Lung (tissue), 12 donors: ENCODE data around the gene CIAO1. TPM values are rescaled to one million over a fixed set of nuclear protein-coding genes. Genes with fewer than 3 reads are reported as not detected.

Experiments
- ATAC-seq: fragments of 200-7000 bp; cut with Tn5 transposase; one replicate; pipeline ENCODE4 v1.9.1; 2020; ENCODE audit warnings: moderate number of reproducible peaks; ENCODE audit not compliant: insufficient read depth, low FRiP score
- DNase-seq, 3 donors: peaks; one replicate each; pipeline ENCODE4 v3.0.0-alpha.2; 2013 to 2017
- H3K27ac ChIP-seq, 2 donors: one replicate each; pipeline ENCODE4 v1.5.1; 2013; ENCODE audit warnings: mild to moderate bottlenecking in 2 of 2, moderate library complexity in 2 of 2, control low read depth in 1 of 2, inconsistent platforms in 1 of 2, low read depth in 1 of 2, low read length in 1 of 2
- H3K27me3 ChIP-seq, 3 donors: one replicate each; pipeline ENCODE4 v1.5.1; 2013; ENCODE audit warnings: low read length in 2 of 3; ENCODE audit not compliant: control insufficient read depth in 3 of 3, insufficient read depth in 3 of 3
- H3K36me3 ChIP-seq, 4 donors: one replicate each; pipeline ENCODE4 v1.5.1; 2013; ENCODE audit warnings: low read length in 4 of 4, mild to moderate bottlenecking in 1 of 4, moderate library complexity in 1 of 4; ENCODE audit not compliant: control insufficient read depth in 4 of 4, insufficient read depth in 4 of 4
- H3K4me1 ChIP-seq, 5 donors: one replicate each; pipeline ENCODE4 v1.5.1; 2013; ENCODE audit warnings: low read length in 5 of 5, mild to moderate bottlenecking in 2 of 5, moderate library complexity in 1 of 5; ENCODE audit not compliant: control insufficient read depth in 5 of 5, insufficient read depth in 5 of 5
- H3K4me3 ChIP-seq: one replicate; pipeline ENCODE4 v1.5.1; 2013; ENCODE audit warnings: mild to moderate bottlenecking, control low read depth, moderate library complexity
- H3K9ac ChIP-seq, 2 donors: one replicate each; pipeline ENCODE4 v1.5.1; 2013; ENCODE audit warnings: low read length in 2 of 2, control low read depth in 1 of 2; ENCODE audit not compliant: insufficient read depth in 1 of 2
- H3K9me3 ChIP-seq, 4 donors: one replicate each; pipeline ENCODE4 v1.5.1; 2013; ENCODE audit warnings: low read length in 3 of 4, mild to moderate bottlenecking in 1 of 4, moderate library complexity in 1 of 4; ENCODE audit not compliant: control insufficient read depth in 4 of 4, insufficient read depth in 3 of 4
- WGBS, 2 donors: extraction: QIAGEN DNeasy Blood & Tissue Kit; methylation state at CpG; one replicate each; pipeline ENCODE4 v1.1.7; 2013; 5-methylcytosine and 5-hydroxymethylcytosine counted together
- polyA plus RNA-seq, 2 donors: library from polyadenylated mRNA; stranded (reverse); fragments of 200-250 nt; gene quantifications; one replicate each; pipeline ENCODE4 v1.2.1, GENCODE V29; 2013
- total RNA-seq, 2 donors: library from RNA; depleted of rRNA in 1 of 2; stranded (reverse); fragments of >200 nt in 1 of 2; gene quantifications; one replicate each; pipeline ENCODE4 v1.2.1, GENCODE V29; 2014 to 2021
- TF ChIP-seq, protein P1 (sequence below): IDR thresholded peaks from 2 replicates; pipeline ENCODE4 v1.5.1; 2012; ENCODE audit warnings: mild to moderate bottlenecking; ENCODE audit errors: control extremely low read depth, extremely low read depth
- donor health status: control.
- donor health status: control.
- donor health status: Bipolar disorder and iron deficiency.
- donor health status: healthy.
- donor health status: DM: yes; HTN: yes; CAD: no.

CIAO1 gene
- total and polyA plus RNA-seq, 4 donors = 27.9 to 74.3 (median 70.9) TPM

GRCh38 chr2:96236882-96237281, 29.1 kb upstream of the CIAO1 start:
- H3K36me3 ChIP-seq = peaks cover 0 to 9% (median 0%) of the 10 kb centered on the region in 4 donors
- peaks cover 0 to 5% (median 0%) of the 10 kb centered on the region in 5 donors for H3K4me1 ChIP-seq
- no peak overlapping the region for H3K27ac ChIP-seq
- no peak overlapping the region for H3K4me3 ChIP-seq
- ATAC-seq (no peak), DNase-seq (no peak)
- TF ChIP-seq, protein P1, sequence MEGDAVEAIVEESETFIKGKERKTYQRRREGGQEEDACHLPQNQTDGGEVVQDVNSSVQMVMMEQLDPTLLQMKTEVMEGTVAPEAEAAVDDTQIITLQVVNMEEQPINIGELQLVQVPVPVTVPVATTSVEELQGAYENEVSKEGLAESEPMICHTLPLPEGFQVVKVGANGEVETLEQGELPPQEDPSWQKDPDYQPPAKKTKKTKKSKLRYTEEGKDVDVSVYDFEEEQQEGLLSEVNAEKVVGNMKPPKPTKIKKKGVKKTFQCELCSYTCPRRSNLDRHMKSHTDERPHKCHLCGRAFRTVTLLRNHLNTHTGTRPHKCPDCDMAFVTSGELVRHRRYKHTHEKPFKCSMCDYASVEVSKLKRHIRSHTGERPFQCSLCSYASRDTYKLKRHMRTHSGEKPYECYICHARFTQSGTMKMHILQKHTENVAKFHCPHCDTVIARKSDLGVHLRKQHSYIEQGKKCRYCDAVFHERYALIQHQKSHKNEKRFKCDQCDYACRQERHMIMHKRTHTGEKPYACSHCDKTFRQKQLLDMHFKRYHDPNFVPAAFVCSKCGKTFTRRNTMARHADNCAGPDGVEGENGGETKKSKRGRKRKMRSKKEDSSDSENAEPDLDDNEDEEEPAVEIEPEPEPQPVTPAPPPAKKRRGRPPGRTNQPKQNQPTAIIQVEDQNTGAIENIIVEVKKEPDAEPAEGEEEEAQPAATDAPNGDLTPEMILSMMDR = no peak
- H3K27me3 ChIP-seq = no peaks in the 10 kb centered on the region
- H3K9ac ChIP-seq = no peak overlapping the region
- 95 to 100% methylated on average over 1 of the region's 1 CpG for WGBS, 2 donors
- no peaks in the 10 kb centered on the region for H3K9me3 ChIP-seq

- H3K4me3 ChIP-seq = no peak overlapping the region
- WGBS, 2 donors = 96% methylated on average over 3 of the region's 3 CpGs
- peaks cover 0 to 7% (median 0%) of the 10 kb centered on the region in 5 donors for H3K4me1 ChIP-seq
- ATAC-seq (no peak), DNase-seq (no peak)
- H3K36me3 ChIP-seq = peaks cover 0 to 9% (median 0%) of the 10 kb centered on the region in 4 donors
- no peaks in the 10 kb centered on the region for H3K27me3 ChIP-seq
- TF ChIP-seq, protein P1 = no peak
- H3K9ac ChIP-seq = no peak overlapping the region
- H3K9me3 ChIP-seq = no peaks in the 10 kb centered on the region
- H3K27ac ChIP-seq = no peak overlapping the region
Observed at GRCh38 chr2:96238266-96238665, 27.8 kb upstream of the CIAO1 start.

- DNase-seq (no peak), ATAC-seq (no peak)
- Histone ChIP-seq H3K36me3 (peaks cover 0 to 9% (median 0%) of the 10 kb centered on the region in 4 donors), H3K9me3 (no peaks in the 10 kb centered on the region), H3K27me3 (no peaks in the 10 kb centered on the region), H3K27ac (no peak overlapping the region), H3K4me1 (peaks cover 0 to 5% (median 0%) of the 10 kb centered on the region in 5 donors), H3K9ac (no peak overlapping the region), H3K4me3 (no peak overlapping the region)
- TF ChIP-seq, protein P1 = no peak
- WGBS, 2 donors = 88% methylated on average over 3 of the region's 3 CpGs
Observed at GRCh38 chr2:96239091-96239490, 26.9 kb upstream of the CIAO1 start.

- Histone ChIP-seq H3K27me3 (no peaks in the 10 kb centered on the region), H3K9me3 (no peaks in the 10 kb centered on the region), H3K9ac (no peak overlapping the region), H3K36me3 (peaks cover 0 to 9% (median 0%) of the 10 kb centered on the region in 4 donors), H3K4me1 (peaks cover 0 to 5% (median 0%) of the 10 kb centered on the region in 5 donors), H3K4me3 (no peak overlapping the region), H3K27ac (no peak overlapping the region)
- WGBS, 2 donors = 95% methylated on average over 9 of the region's 9 CpGs
- DNase-seq (no peak), ATAC-seq (no peak)
- TF ChIP-seq, protein P1 = no peak
Observed at GRCh38 chr2:96239745-96240264, 26.2 kb upstream of the CIAO1 start.
